Subcutaneous abdominal adipose tissue (tissue), 5 donors: Measurements from ENCODE around the gene LAMA4.
A peak's percentile ranks its signal among the peaks of the same experiment; 100 is the strongest.

Source experiments
- H3K27ac ChIP-seq: one replicate; pipeline ENCODE4 v1.7.0; 2013; ENCODE audit warnings: low read depth, mild to moderate bottlenecking, inconsistent platforms, low read length, moderate library complexity
- H3K27me3 ChIP-seq, 5 donors: one replicate each; pipeline ENCODE4 v1.7.0; 2013; ENCODE audit warnings: low read length in 5 of 5, inconsistent platforms in 1 of 5; ENCODE audit not compliant: control insufficient read depth in 5 of 5, insufficient read depth in 4 of 5
- H3K36me3 ChIP-seq, 5 donors: one replicate each; pipeline ENCODE4 v1.7.0; 2013; ENCODE audit warnings: low read length in 5 of 5; ENCODE audit not compliant: control insufficient read depth in 5 of 5, insufficient read depth in 5 of 5
- H3K4me1 ChIP-seq, 5 donors: one replicate each; pipeline ENCODE4 v1.7.0; 2013; ENCODE audit warnings: low read length in 5 of 5, mild to moderate bottlenecking in 3 of 5, moderate library complexity in 1 of 5; ENCODE audit not compliant: control insufficient read depth in 5 of 5, insufficient read depth in 5 of 5
- H3K4me3 ChIP-seq, 5 donors: one replicate each; pipeline ENCODE4 v1.7.0; 2013; ENCODE audit warnings: low read length in 5 of 5, low read depth in 1 of 5
- H3K9ac ChIP-seq, 5 donors: one replicate each; pipeline ENCODE4 v1.7.0; 2013; ENCODE audit warnings: low read length in 5 of 5, mild to moderate bottlenecking in 4 of 5, moderate library complexity in 3 of 5
- H3K9me3 ChIP-seq, 5 donors: one replicate each; pipeline ENCODE4 v1.7.0; 2013; ENCODE audit warnings: low read length in 5 of 5; ENCODE audit not compliant: control insufficient read depth in 5 of 5
- donor health status: healthy.
- donor health status: healthy.
- donor health status: healthy.
- donor health status: healthy.
- donor health status: healthy.

LAMA4 gene

GRCh38 chr6:112253841-112254816 lies at the start of gene LAMA4:
Gene LAMA4 (minus strand): TSS chr6:112254567. CDS start chr6:112254150, 417 bp downstream.
- Histone ChIP-seq H3K27ac (peak within 1 kb of the TSS; percentile 100), H3K36me3 (peaks cover 0 to 15% (median 3%) of the 10 kb centered on the region in 5 donors), H3K9me3 (no peaks in the 10 kb centered on the region), H3K9ac (peak within 1 kb of the TSS; percentile 97 to 100 (median 99)), H3K27me3 (peaks cover 0 to 2% (median 0%) of the 10 kb centered on the region in 5 donors), H3K4me1 (peaks cover 4 to 45% (median 39%) of the 10 kb centered on the region in 5 donors), H3K4me3 (peak within 1 kb of the TSS; percentile 94 to 100 (median 99))

DNA sequence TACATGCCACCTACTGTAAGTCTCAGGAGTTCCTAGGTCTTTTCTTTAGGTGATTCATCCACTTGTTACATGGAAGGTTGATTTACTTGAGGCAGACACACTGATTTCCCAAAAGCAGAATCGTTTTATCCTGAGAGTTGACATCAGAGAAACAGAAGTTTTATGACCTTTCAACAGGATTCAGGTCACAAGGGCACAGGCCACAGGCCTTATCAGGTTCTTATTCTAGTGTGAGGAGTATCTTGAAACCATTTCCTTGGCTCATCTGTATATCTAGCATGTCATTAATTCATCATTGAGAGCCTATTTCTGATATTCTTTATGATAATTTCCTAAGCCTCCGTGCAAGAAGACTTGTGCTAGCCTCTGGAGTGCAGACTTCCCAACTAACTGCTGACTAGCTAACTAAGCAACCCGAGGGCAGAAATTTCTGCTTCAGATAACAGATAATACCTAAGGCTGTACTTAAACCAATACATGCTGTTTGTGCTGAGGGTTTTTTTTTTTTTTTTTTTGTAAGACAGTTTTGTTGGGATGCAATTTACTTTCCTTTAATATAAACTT lies 47.9 kb upstream of the LAMA4 start:
- Histone ChIP-seq H3K9ac (no peak overlapping the region), H3K36me3 (no peaks in the 10 kb centered on the region), H3K4me3 (no peak overlapping the region), H3K27me3 (peaks cover 0 to 6% (median 0%) of the 10 kb centered on the region in 5 donors), H3K27ac (no peak overlapping the region), H3K4me1 (peaks cover 13 to 31% (median 23%) of the 10 kb centered on the region in 5 donors), H3K9me3 (no peaks in the 10 kb centered on the region)

DNA sequence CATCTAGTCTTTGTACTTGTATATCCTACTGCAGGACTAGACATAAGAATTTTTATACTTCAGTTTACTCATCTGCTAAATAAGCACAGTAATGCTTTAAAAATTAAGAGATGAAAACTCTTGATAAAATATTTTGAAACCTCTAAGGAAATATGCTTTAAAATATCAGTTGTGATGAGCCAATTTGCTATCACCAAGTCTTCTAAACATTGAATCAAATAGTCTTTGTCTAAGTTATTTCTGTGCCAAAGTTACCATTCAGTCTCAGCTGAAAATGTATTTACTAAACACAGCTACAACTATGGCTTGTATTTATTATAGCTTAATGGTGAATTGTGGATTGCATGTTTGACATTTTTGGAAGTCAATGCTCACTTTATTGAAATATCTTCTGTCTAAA lies 46.5 kb upstream of the LAMA4 start:
- H3K9me3 ChIP-seq: no peaks in the 10 kb centered on the region
- no peaks in the 10 kb centered on the region for H3K36me3 ChIP-seq
- H3K27me3 ChIP-seq: peaks cover 0 to 6% (median 0%) of the 10 kb centered on the region in 5 donors
- no peak overlapping the region for H3K4me3 ChIP-seq
- peaks cover 14 to 44% (median 23%) of the 10 kb centered on the region in 5 donors for H3K4me1 ChIP-seq
- H3K9ac ChIP-seq: no peak overlapping the region
- H3K27ac ChIP-seq: peak overlapping the region; percentile 99

- no peaks in the 10 kb centered on the region for H3K36me3 ChIP-seq
- peak overlapping the region; percentile 2 to 68 (median 42) for H3K9ac ChIP-seq
- peaks cover 0 to 6% (median 0%) of the 10 kb centered on the region in 5 donors for H3K27me3 ChIP-seq
- H3K9me3 ChIP-seq: no peaks in the 10 kb centered on the region
- peak overlapping the region; percentile 99 for H3K27ac ChIP-seq
- peak overlapping the region in 1 of 5 donors; percentile 4 for H3K4me3 ChIP-seq
- H3K4me1 ChIP-seq: peaks cover 14 to 45% (median 23%) of the 10 kb centered on the region in 5 donors
Observed at GRCh38 chr6:112298816-112299281, 44.5 kb upstream of the LAMA4 start.

- Histone ChIP-seq H3K4me3 (peak overlapping the region in 1 of 5 donors; percentile 23), H3K27ac (peak overlapping the region; percentile 99), H3K4me1 (peaks cover 14 to 45% (median 23%) of the 10 kb centered on the region in 5 donors), H3K9me3 (no peaks in the 10 kb centered on the region), H3K9ac (peak overlapping the region in 4 of 5 donors; percentile 2 to 62 (median 48)), H3K36me3 (no peaks in the 10 kb centered on the region), H3K27me3 (peaks cover 0 to 6% (median 0%) of the 10 kb centered on the region in 5 donors)
Observed at GRCh38 chr6:112298021-112298745, 43.8 kb upstream of the LAMA4 start.

GRCh38 chr6:112296694-112297093 lies 42.3 kb upstream of the LAMA4 start:
- Histone ChIP-seq H3K36me3 (no peaks in the 10 kb centered on the region), H3K9me3 (no peaks in the 10 kb centered on the region), H3K9ac (peak overlapping the region in 1 of 5 donors; percentile 40), H3K27me3 (peaks cover 0 to 6% (median 0%) of the 10 kb centered on the region in 5 donors), H3K27ac (peak overlapping the region; percentile 99), H3K4me3 (no peak overlapping the region), H3K4me1 (peaks cover 14 to 50% (median 28%) of the 10 kb centered on the region in 5 donors)

DNA sequence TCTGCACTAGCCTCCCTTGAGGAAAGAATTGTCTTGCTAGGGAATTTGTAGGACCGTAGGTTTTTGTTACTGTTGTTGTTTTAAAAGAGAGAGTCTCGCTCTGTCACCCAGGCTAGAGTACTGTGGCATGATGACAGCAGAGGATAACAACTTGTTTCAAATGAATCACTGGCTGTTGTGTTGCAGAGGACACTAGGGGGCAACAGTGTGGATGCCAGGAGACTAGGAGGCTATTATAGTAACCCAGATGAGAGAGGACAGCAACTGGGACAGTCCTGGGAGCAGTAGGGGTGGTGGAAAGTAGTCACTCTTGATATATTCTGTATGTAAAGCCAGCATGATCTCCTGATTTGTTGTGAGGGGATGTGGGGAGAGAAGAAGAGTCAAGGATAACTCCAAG lies 41.8 kb upstream of the LAMA4 start:
- Histone ChIP-seq H3K36me3 (no peaks in the 10 kb centered on the region), H3K9ac (no peak overlapping the region)

GRCh38 chr6:112291161-112291762 lies 36.9 kb upstream of the LAMA4 start:
- H3K4me3 ChIP-seq: no peak overlapping the region
- H3K9me3 ChIP-seq: no peaks in the 10 kb centered on the region
- no peaks in the 10 kb centered on the region for H3K27me3 ChIP-seq

More for the DNA sequence above, 41.8 kb upstream of the LAMA4 start:
- Histone ChIP-seq H3K4me1 (peaks cover 14 to 50% (median 32%) of the 10 kb centered on the region in 5 donors), H3K9me3 (no peaks in the 10 kb centered on the region), H3K27ac (peak overlapping the region; percentile 99), H3K27me3 (peaks cover 0 to 6% (median 0%) of the 10 kb centered on the region in 5 donors), H3K4me3 (no peak overlapping the region)

GRCh38 chr6:112289038-112289566 lies 34.7 kb upstream of the LAMA4 start:
- Histone ChIP-seq H3K9ac (peak overlapping the region in 1 of 5 donors; percentile 60), H3K27ac (peak overlapping the region; percentile 82), H3K9me3 (no peaks in the 10 kb centered on the region), H3K27me3 (no peaks in the 10 kb centered on the region), H3K4me1 (peaks cover 6 to 51% (median 29%) of the 10 kb centered on the region in 5 donors), H3K4me3 (no peak overlapping the region), H3K36me3 (no peaks in the 10 kb centered on the region)

More at GRCh38 chr6:112291161-112291762, 36.9 kb upstream of the LAMA4 start:
- H3K36me3 ChIP-seq: no peaks in the 10 kb centered on the region
- H3K27ac ChIP-seq: peak overlapping the region; percentile 82
- H3K4me1 ChIP-seq: peaks cover 6 to 56% (median 31%) of the 10 kb centered on the region in 5 donors
- H3K9ac ChIP-seq: no peak overlapping the region
